Rectal smooth muscle tissue (tissue), 1 donor: Measurements from ENCODE around the gene CASD1.

ENCODE experiments used
- H3K27ac ChIP-seq: one replicate; pipeline ENCODE4 v1.7.0; 2013; ENCODE audit warnings: low read depth, low read length, inconsistent platforms
- H3K27me3 ChIP-seq: one replicate; pipeline ENCODE4 v1.7.0; 2013; ENCODE audit warnings: low read length; ENCODE audit not compliant: control insufficient read depth, insufficient read depth
- H3K36me3 ChIP-seq: one replicate; pipeline ENCODE4 v1.7.0; 2013; ENCODE audit warnings: low read length; ENCODE audit not compliant: control insufficient read depth, insufficient read depth
- H3K4me1 ChIP-seq: one replicate; pipeline ENCODE4 v1.7.0; 2013; ENCODE audit warnings: low read length; ENCODE audit not compliant: control insufficient read depth, insufficient read depth
- H3K4me3 ChIP-seq: one replicate; pipeline ENCODE4 v1.7.0; 2013; ENCODE audit warnings: low read length
- H3K9ac ChIP-seq: one replicate; pipeline ENCODE4 v1.7.0; 2013; ENCODE audit warnings: low read length

The CASD1 gene

DNA sequence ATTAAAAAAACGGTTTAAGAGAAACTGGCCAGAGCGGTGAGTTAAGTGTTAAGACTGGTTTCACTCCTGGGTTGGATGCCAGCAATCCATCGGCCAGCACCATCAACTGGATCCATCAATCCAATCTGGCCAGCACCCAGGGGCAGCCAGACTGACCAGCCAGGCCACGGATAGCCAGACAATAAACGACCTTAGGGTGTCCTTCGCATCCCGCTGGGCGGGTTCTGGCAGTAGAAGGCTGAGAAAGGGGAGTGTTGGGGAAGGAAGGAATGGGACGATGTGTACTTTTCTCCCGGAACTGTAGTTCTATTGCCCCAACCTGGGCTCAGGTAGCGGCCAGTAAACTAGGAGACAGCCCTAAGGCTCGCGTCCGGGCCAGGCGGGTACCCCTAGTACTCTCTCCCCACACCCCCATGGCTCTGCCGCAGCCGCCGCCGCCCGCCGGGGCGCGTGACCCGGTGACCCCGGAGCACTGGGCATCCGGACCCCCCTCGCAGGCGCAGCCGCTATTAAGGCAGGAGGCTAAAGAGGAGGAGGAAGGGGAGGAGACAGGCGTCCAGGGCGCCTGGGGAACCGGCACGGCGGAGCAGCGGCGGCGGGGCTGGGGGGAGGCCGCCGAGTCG lies at the start of gene CASD1:
CASD1 (plus strand) TSS at position 546 of the 623 bp plus-strand sequence. CDS start 276 bp downstream, outside the sequence.
- H3K4me3 ChIP-seq: peak within 1 kb of the TSS; percentile 93
- no peaks in the 10 kb centered on the region for H3K27me3 ChIP-seq
- H3K9ac ChIP-seq: peak within 1 kb of the TSS; percentile 87
- no peaks in the 10 kb centered on the region for H3K4me1 ChIP-seq
- H3K27ac ChIP-seq: peak within 1 kb of the TSS; percentile 82
- H3K36me3 ChIP-seq: no peaks in the 10 kb centered on the region

DNA sequence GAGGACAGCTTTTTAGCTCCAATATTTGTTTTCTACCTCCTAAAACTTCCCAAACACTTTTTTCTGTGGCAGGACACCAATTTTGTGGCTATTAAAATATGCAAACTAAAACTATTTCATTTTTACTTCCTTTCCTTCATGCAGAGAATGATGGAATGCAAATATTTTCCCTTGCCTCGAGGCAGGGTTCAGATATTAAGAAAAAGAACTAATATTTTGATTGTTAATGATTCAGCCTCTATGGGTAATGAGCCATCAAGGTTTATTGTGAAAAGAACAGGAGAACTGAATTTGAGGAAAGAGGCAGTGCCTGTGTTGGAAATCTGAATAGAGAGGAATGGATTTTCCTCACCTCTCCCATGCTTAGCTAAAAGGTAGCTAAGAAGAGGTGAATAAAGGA lies 43.1 kb upstream of the CASD1 start:
- H3K4me1 ChIP-seq: no peaks in the 10 kb centered on the region
- no peak overlapping the region for H3K27ac ChIP-seq
- no peak overlapping the region for H3K4me3 ChIP-seq
- no peak overlapping the region for H3K9ac ChIP-seq
- H3K36me3 ChIP-seq: no peaks in the 10 kb centered on the region
- H3K27me3 ChIP-seq: no peaks in the 10 kb centered on the region

DNA sequence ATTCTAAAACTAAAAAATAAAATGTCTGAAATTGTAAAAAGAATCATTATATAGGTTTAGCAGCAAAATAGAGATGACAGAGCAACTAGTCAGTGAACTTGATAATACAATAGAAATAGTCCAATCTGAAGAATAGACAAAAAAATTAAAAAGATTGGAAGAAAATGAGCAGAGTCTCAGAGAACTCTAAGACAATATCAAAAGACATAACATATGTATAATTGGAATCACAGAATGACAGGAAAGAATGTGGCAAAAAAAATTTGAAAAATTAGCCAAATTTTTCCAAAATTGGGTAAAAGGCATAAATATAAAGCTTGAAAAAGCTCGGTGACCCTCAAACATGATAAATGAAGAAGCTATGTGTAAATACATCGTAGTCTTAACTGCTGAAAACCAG lies 38.0 kb upstream of the CASD1 start:
- Histone ChIP-seq H3K27me3 (no peaks in the 10 kb centered on the region), H3K36me3 (no peaks in the 10 kb centered on the region), H3K4me3 (no peak overlapping the region), H3K27ac (no peak overlapping the region), H3K4me1 (no peaks in the 10 kb centered on the region), H3K9ac (no peak overlapping the region)

- H3K27ac ChIP-seq: no peak overlapping the region
- no peaks in the 10 kb centered on the region for H3K36me3 ChIP-seq
- no peak overlapping the region for H3K9ac ChIP-seq
- H3K27me3 ChIP-seq: no peaks in the 10 kb centered on the region
- no peaks in the 10 kb centered on the region for H3K4me1 ChIP-seq
- no peak overlapping the region for H3K4me3 ChIP-seq
Observed at GRCh38 chr7:94472608-94473007, 37.0 kb upstream of the CASD1 start.

DNA sequence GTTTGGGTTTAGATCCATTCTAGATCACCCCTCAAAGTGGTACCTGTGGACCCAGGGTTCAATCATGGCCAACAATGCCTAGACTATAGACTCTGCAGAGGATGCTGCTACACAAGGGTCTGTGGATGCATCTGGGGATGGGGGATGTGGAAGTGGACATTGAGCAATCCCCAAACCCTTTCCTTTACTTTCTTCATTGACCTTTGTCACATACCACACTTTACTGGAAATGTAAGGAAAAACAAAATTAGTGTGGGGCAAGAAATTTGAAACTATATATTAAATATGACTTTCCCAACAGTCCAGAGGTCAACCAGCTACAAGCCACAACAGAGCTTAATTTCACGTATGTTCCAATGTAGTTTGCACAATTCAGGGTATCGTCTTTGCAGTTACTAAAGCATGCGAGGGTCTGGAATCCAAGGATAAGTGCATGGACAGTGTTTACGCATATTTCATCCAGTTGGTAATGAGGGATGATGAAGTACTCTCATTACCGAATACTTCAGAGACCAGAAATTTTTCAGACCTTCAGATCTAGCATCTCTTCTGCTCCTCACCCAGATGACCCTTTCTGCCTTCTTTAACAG lies 33.3 kb upstream of the CASD1 start:
- Histone ChIP-seq H3K4me3 (no peak overlapping the region), H3K27me3 (no peaks in the 10 kb centered on the region), H3K36me3 (no peaks in the 10 kb centered on the region), H3K9ac (no peak overlapping the region), H3K4me1 (no peaks in the 10 kb centered on the region), H3K27ac (no peak overlapping the region)

DNA sequence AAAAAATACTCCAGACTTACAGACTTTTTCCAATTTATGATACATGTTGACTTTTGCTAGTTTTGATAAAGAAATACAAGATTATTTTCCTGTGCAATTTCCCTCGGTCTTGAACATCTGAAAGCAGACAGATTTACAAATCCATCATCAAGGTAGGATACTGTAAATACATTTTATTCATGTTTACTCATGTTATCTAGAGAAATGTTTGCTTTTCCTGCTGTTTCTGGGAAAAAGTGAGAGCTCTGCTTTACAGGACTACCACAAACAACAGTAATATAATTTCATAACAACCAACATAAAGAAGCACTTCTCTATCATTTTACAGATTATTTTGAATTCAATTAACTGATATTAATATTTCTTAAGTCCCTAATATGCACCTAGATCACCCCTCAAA lies 31.7 kb upstream of the CASD1 start:
- H3K27ac ChIP-seq: no peak overlapping the region
- no peak overlapping the region for H3K9ac ChIP-seq
- H3K36me3 ChIP-seq: no peaks in the 10 kb centered on the region
- H3K4me3 ChIP-seq: no peak overlapping the region
- no peaks in the 10 kb centered on the region for H3K27me3 ChIP-seq
- no peaks in the 10 kb centered on the region for H3K4me1 ChIP-seq

DNA sequence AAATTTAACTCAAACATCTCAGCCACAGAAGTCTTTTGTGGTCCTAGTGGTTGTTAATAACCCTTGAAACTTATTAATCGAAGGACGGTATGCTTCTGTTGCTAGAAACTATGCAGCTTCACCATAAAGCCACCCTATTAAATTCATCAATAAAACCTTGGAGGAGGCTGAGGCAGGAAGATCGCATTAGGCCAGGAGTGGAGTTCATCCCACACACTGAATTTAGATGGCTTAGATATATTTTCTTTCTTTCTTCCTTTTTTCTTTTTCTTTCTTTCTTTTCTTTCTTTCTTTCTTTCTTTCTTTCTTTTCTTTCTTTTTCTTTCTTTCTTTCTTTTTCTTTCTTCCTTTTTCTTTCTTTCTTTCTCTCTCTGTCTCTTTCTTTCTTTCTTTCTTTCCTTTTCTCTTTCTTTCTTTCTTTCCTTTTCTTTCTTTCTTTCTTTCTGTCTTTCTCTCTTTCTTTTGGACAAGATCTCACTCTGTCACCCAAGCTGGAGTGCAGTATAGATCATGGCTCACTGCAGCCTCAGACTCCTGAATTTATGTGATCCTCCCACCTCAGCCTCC lies 30.9 kb upstream of the CASD1 start:
- no peak overlapping the region for H3K4me3 ChIP-seq
- H3K27me3 ChIP-seq: no peaks in the 10 kb centered on the region
- H3K27ac ChIP-seq: no peak overlapping the region
- no peaks in the 10 kb centered on the region for H3K4me1 ChIP-seq
- H3K36me3 ChIP-seq: no peaks in the 10 kb centered on the region
- no peak overlapping the region for H3K9ac ChIP-seq

GRCh38 chr7:94481279-94481678 lies 28.3 kb upstream of the CASD1 start:
- no peaks in the 10 kb centered on the region for H3K4me1 ChIP-seq

GRCh38 chr7:94482796-94483195 lies 26.8 kb upstream of the CASD1 start:
- Histone ChIP-seq H3K4me1 (no peaks in the 10 kb centered on the region), H3K4me3 (no peak overlapping the region), H3K27ac (no peak overlapping the region), H3K27me3 (no peaks in the 10 kb centered on the region), H3K36me3 (no peaks in the 10 kb centered on the region), H3K9ac (no peak overlapping the region)

More at GRCh38 chr7:94481279-94481678, 28.3 kb upstream of the CASD1 start:
- Histone ChIP-seq H3K4me3 (no peak overlapping the region), H3K27me3 (no peaks in the 10 kb centered on the region), H3K27ac (no peak overlapping the region), H3K9ac (no peak overlapping the region), H3K36me3 (no peaks in the 10 kb centered on the region)

GRCh38 chr7:94483843-94484242 lies 25.8 kb upstream of the CASD1 start:
- H3K4me1 ChIP-seq: no peaks in the 10 kb centered on the region

GRCh38 chr7:94486216-94486615 lies 23.4 kb upstream of the CASD1 start:
- Histone ChIP-seq H3K36me3 (no peaks in the 10 kb centered on the region), H3K4me3 (no peak overlapping the region), H3K27ac (no peak overlapping the region), H3K9ac (no peak overlapping the region), H3K27me3 (no peaks in the 10 kb centered on the region), H3K4me1 (no peaks in the 10 kb centered on the region)

More at GRCh38 chr7:94483843-94484242, 25.8 kb upstream of the CASD1 start:
- H3K27ac ChIP-seq: no peak overlapping the region
- no peaks in the 10 kb centered on the region for H3K36me3 ChIP-seq
- no peaks in the 10 kb centered on the region for H3K27me3 ChIP-seq
- no peak overlapping the region for H3K9ac ChIP-seq
- no peak overlapping the region for H3K4me3 ChIP-seq

DNA sequence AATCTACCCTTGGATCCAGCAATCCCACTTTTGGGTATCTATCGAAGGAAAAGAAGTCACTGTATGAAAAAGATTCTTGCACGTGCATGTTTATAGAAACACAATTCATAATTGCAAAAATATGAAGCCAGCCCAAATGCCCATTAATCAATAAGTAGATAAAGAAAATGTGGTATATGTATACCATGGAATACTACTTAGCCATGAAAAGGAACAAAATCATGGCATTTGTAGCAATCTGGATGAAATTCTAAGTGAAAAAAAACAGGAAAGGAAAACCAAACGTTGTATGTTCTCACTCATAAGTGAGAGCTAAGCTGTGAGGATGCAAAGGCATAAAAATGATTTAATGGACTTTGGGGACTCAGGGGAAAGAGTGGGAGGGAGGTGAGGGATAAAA lies 18.2 kb upstream of the CASD1 start:
- H3K27me3 ChIP-seq: no peaks in the 10 kb centered on the region
- no peak overlapping the region for H3K4me3 ChIP-seq
- H3K4me1 ChIP-seq: no peaks in the 10 kb centered on the region
- no peak overlapping the region for H3K9ac ChIP-seq
- no peak overlapping the region for H3K27ac ChIP-seq
- H3K36me3 ChIP-seq: no peaks in the 10 kb centered on the region

DNA sequence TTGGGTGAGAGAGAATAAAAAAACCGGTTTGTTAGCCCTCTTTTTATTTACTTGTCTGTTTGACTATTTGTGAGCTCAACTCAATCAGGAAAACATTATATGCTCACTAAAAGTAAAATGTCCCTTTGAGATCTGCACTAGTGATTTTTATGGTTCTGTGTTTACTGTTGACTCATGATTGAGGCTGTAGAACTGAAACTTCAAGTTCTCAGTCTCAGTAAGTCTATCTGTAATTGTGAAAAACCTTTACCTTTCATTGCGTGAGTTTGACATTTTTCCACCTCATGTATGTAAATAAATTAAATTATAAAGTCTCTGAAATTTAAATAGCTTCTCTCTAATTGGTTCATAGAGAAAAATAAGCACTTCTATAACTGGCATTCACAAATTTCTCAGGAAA lies 17.0 kb upstream of the CASD1 start:
- H3K4me3 ChIP-seq: no peak overlapping the region
- no peaks in the 10 kb centered on the region for H3K27me3 ChIP-seq
- no peak overlapping the region for H3K27ac ChIP-seq
- no peaks in the 10 kb centered on the region for H3K4me1 ChIP-seq
- no peaks in the 10 kb centered on the region for H3K36me3 ChIP-seq
- no peak overlapping the region for H3K9ac ChIP-seq
